ENCODE data around the gene AADAT.
"Not testable (repeated sequence)": the region's sequence is repeated elsewhere in the genome, so short reads cannot be mapped to it uniquely, and the experiment has no call there.

AADAT gene

DNA sequence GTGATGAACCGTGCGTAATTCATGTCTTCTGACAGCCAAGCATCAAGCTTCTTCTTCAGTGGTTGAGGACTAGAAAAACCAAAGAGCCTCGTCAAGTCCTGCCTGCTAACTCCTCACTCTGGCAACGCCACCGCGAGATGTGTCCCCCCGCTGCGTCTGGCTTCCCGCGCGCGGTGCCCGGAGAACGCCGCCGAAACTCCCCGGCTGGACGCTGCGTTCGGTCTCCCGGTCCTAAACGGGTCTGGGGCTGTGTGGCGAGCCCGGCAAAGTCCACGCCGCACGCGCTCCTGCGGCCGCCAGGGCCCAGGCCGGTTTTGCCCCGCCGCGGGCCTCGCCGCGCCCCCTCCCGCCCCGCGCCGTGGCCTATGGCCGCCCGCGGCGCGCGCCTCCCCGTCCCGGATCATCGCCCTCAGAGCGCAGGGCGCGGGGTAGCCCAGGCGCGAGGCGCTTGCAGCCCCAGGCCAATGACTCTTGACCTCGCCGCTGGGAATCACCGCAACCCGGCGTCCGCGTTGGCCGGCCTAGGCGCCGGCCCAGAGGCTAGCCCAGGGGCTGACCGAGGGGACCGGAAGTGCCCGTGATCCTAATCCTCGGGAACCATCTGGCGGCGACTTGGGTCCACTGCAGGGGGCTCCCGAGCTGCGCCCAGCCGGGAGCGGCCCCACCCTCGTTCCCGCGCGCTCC is at the start of gene AADAT:
Gene AADAT (minus strand): TSS at position 289 of the 684 bp plus-strand sequence. CDS start 266 bp downstream, at position 23.
- no peak for DNase-seq

DNA sequence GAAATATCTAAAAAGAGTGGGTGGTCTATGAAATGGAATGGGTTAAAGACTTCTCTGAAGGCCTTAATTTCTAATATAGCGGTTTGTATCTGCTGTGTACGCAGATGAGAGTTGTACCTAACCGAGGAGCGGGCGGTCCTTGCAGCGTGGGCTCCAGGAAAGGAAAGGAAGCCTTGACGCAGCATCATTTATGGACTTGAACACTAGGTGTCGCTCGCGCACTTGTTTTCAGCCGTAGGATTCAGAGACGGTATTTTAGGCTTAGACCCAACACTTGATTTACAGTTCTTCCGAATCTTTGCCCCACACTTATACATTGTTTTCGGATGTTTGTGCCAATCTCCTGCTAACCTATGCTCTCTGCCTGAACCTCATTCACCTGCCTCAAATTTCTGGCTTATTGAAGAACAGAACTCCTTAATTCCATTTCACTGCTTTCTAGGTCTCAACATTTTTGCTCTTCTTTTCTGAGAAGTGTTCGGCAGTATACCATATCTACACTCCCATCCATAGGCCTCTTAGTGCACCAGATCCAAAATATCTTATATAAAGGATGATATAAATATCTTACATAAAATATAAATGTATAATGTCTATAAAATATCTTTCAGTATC is 48.9 kb upstream of the AADAT start:
- DNase-seq = peak; percentile 60

- no peak for DNase-seq
Observed at GRCh38 chr4:170137927-170138326, 48.2 kb upstream of the AADAT start.

DNA sequence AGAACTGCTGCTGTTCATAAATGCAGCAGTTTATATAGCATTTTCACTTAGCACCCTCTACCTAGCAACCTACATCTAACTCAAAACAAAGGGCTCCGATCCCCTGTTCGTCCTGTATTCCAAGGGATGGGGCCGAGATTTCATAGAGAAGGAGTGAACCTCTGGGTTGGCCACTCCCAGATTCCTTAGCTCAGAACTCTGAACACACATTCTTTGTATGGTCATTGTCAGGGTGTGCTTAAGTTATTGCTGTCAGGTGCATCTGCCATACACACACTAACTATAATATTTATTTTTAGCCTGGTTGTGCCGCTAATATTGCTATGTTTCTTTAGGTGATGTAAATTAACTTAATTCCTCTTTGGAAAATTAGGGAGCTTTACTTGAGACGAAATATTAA is 47.7 kb upstream of the AADAT start:
- no peak for DNase-seq

DNA sequence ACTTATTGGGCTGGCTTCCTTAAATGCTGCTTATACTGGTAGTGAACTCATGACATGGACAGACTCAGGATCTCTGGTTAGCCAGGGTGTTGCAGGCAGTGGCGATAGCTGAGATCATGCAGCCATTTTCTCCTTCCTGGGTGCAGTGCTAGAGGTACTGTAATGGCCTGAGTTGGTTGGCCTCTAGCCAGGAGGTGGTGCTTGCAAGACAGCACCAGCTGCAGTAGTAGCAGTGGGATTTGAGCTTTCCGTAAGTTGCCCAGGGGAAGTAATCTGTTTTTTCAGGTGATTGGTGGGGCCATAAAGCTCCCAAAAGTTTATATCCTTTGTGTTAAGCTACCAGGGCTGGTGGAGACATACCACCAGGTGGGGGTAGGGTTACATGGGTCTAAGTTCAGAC is 45.1 kb upstream of the AADAT start:
- DNase-seq = no peak

GRCh38 chr4:170128219-170128804 is 38.6 kb upstream of the AADAT start:
- no peak for DNase-seq

- DNase-seq = no peak
Observed at GRCh38 chr4:170127758-170128157, 38.0 kb upstream of the AADAT start.

GRCh38 chr4:170124406-170124805 is 34.6 kb upstream of the AADAT start:
- no peak for DNase-seq

DNA sequence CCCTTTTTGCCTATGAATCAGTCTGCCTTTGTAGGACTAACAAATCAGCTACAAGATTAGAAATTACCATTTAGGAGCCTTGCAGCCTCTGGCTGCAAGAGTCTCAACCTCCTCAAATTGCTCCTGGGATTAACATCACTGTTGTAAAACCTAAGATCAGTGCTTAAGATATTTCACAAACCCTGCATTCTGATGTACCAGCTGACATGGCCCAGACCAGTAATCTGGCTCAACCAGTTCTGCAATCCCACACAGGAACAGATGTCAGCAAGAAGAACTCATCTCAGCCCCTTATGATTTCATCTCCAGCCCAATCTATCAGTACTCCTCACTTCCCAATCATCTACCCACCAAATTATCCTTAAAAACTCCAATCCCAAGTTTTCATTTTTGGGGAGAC is 32.5 kb upstream of the AADAT start:
- no peak for DNase-seq

GRCh38 chr4:170114636-170115035 is 24.9 kb upstream of the AADAT start:
- DNase-seq = no peak

DNA sequence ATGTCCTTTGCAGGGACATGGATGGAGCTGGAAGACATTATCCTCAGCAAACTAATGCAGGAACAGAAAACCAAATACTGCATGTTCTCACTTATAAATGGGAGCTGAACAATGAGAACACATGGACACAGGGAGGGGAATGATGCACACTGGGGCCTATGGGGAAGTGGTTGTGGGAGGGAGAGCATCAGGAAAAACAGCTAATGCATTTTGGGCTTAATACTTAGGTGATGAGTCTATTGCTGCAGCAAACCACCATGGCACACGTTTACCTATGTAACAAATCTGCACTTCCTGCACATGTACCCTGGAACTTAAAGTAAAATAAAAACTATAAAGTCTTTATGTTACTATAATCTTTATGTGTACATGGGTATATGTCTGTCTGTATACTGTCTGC is 24.4 kb upstream of the AADAT start:
- not testable (repeated sequence) for DNase-seq

- DNase-seq = no peak
Observed at GRCh38 chr4:170111546-170111945, 21.8 kb upstream of the AADAT start.

- no peak for DNase-seq
Observed at GRCh38 chr4:170111085-170111484, 21.3 kb upstream of the AADAT start.

DNA sequence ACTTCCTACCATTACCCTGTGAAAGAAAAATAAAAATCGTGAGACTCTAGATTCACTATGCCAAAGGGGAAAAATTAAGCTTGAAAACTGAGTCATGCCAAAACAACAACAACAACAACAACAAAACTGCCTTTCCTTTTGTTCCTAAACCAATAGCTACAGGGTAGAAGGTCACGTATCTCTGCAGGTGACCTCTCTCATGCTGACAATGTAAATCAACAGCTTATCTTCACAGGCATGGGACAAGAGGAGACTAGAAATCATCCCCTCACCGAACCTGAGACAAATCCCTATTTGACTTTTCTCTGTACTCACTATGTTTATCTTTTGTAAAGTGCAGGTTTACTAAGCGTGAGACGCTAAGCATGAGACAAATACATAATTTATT is 20.5 kb upstream of the AADAT start:
- DNase-seq = no peak

DNA sequence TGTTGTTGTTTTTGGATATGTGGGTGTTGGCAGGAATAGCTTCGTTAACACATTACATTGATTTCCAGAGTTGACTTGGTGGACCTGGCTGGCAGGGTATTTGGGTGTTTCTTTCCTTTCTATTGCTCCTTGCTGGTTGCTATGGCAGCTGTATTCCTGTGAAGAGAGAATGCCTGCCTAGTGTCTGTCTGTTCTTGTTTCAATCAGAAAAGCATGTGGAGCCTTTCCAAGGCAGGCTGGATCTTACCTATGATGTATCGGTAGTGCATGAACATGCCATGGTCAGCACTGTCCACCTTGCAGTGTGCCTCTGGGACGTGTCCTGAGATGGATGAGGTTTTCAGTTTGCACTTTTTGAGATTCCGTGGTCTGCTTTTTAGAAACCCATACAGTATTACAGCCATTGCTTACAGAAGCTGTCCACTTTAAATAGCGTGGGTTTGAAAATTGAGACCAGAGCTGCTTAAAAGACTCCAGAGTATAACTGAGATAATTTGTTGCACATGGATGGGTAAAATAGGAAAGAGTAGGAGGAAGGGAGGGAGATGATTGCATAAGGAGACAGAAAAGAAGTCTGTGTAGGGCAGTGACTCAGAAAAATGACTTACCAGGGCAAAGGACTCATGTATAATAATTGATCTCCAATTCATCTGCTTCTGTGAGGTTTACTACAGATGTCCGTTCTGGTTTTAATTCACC is 20.0 kb upstream of the AADAT start:
- DNase-seq = no peak

GRCh38 chr4:170106900-170107299 is 17.1 kb upstream of the AADAT start:
- no peak for DNase-seq

GRCh38 chr4:170102426-170102825 is 12.7 kb upstream of the AADAT start:
- DNase-seq = no peak

DNA sequence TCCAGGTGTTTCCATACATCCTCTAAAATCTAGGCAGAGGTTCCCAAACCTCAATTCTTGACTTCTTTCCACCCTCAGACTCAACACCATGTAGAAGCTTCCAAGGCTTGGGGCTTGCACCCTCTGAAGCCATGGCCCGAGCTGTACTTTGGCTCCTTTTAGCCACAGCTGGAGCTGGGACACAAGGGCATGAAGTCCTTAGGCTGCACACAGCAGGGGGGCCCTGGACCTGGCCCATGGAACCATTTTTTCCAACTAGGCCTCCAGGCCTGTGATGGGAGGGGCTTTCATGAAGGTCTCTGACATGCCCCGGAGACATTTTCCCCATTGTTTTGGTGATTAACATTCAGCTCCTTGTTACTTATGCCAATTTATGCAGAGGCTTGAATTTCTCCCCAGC is 8.4 kb upstream of the AADAT start:
- DNase-seq = not testable (repeated sequence)

DNA sequence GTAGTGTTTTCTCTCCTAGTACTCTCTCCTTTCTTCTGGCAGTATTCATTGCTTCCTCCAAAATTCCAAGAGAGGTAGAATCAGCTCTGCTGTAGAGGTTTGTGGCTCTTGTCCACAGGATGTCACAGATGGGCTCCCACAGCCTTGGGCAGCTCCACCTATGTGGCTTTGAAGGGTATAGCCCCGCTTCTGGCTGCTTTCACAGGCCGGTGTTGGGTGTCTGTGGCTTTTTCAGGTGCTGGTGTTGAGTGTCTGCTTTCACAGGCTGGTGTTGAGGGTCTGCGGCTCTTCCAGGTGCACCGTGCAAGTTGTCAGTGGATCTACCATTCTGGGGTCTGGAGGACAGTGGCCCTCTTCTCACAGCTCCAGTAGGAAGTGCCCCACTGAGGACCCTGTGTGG is 7.9 kb upstream of the AADAT start:
- no peak for DNase-seq

GRCh38 chr4:170093973-170094535 is 4.3 kb upstream of the AADAT start:
- DNase-seq = no peak

DNA sequence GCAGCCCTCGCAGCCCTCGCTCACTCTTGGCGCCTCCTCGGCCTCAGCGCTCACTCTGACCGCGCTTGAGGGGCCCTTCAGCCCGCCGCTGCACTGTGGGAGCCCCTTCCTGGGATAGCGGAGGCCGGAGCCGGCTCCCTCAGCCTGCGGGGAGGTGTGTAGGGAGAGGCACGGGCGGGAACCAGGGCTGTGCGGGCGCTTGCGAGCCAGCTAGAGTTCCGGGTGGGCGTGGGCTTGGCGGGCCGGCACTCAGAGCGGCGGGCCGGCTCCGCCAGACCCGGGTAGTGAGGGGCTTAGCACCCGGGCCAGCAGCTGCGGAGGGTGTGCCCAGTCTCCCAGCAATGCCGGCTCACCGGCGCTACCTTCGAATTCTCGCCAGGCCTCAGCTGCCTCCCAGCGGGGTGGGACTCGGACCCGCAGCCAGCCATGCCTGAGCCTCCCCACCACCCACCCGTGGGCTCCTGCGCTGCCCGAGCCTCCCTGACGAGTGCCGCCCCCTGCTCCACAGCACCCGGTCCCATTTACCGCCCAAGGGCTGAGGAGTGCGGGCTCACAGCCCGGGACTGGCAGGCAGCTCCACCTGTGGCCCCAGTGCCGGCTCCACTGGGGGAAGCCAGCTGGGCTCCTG is 1.4 kb upstream of the AADAT start:
- no peak for DNase-seq

- DNase-seq = no peak
Observed at GRCh38 chr4:170090352-170091052, 746 bp upstream of the AADAT start.

Data from activated gamma-delta T cell treated with Interleukin-2 at 50 U/mL for 16 hours (primary cell).